ENCODE measurements around the gene FOXP1.
A peak's percentile ranks its signal among the peaks of the same experiment; 100 is the strongest.

The FOXP1 gene

GRCh38 chr3:71505767-71506350 is 77.7 kb downstream of the FOXP1 start:
- DNase-seq (ENCODE audit: low spot score): no peak

GRCh38 chr3:71504250-71505036 is 79.1 kb downstream of the FOXP1 start:
- DNase-seq (ENCODE audit: low spot score): no peak

- DNase-seq (ENCODE audit: low spot score): no peak
Observed at GRCh38 chr3:71503525-71504249, 79.8 kb downstream of the FOXP1 start.

- DNase-seq (ENCODE audit: low spot score): no peak
Observed at GRCh38 chr3:71502066-71502625, 81.4 kb downstream of the FOXP1 start.

GRCh38 chr3:71500696-71501095 is 82.8 kb downstream of the FOXP1 start:
- no peak for DNase-seq (ENCODE audit: low spot score)

- DNase-seq (ENCODE audit: low spot score): no peak
Observed at GRCh38 chr3:71499227-71499876, 84.2 kb downstream of the FOXP1 start.

GRCh38 chr3:71498543-71498942 is 85.0 kb downstream of the FOXP1 start:
- peak; percentile 35 for DNase-seq (ENCODE audit: low spot score)

- DNase-seq (ENCODE audit: low spot score): peak; percentile 45
Observed at GRCh38 chr3:71497971-71498444, 85.5 kb downstream of the FOXP1 start.

- no peak for DNase-seq (ENCODE audit: low spot score)
Observed at GRCh38 chr3:71497367-71497897, 86.1 kb downstream of the FOXP1 start.

GRCh38 chr3:71495708-71496472 is 87.6 kb downstream of the FOXP1 start:
- DNase-seq (ENCODE audit: low spot score): no peak

- no peak for DNase-seq (ENCODE audit: low spot score)
Observed at GRCh38 chr3:71494212-71494611, 89.3 kb downstream of the FOXP1 start.

- no peak for DNase-seq (ENCODE audit: low spot score)
Observed at GRCh38 chr3:71492974-71493771, 90.4 kb downstream of the FOXP1 start.

GRCh38 chr3:71492566-71492965 is 91.0 kb downstream of the FOXP1 start:
- DNase-seq (ENCODE audit: low spot score): no peak

GRCh38 chr3:71491154-71491752 is 92.3 kb downstream of the FOXP1 start:
- DNase-seq (ENCODE audit: low spot score): no peak

- DNase-seq (ENCODE audit: low spot score): no peak
Observed at GRCh38 chr3:71490692-71491091, 92.8 kb downstream of the FOXP1 start.

- DNase-seq (ENCODE audit: low spot score): no peak
Observed at GRCh38 chr3:71489315-71489761, 94.2 kb downstream of the FOXP1 start.

- DNase-seq (ENCODE audit: low spot score): no peak
Observed at GRCh38 chr3:71488882-71489281, 94.6 kb downstream of the FOXP1 start.

GRCh38 chr3:71488391-71488809 is 95.1 kb downstream of the FOXP1 start:
- no peak for DNase-seq (ENCODE audit: low spot score)

GRCh38 chr3:71487418-71487817 is 96.1 kb downstream of the FOXP1 start:
- no peak for DNase-seq (ENCODE audit: low spot score)

- DNase-seq (ENCODE audit: low spot score): no peak
Observed at GRCh38 chr3:71486831-71487230, 96.7 kb downstream of the FOXP1 start.
